ENCODE data around the gene NGB. TPM values are rescaled to one million over a fixed set of nuclear protein-coding genes. Genes with fewer than 3 reads are reported as not detected.

NGB gene, protein sequence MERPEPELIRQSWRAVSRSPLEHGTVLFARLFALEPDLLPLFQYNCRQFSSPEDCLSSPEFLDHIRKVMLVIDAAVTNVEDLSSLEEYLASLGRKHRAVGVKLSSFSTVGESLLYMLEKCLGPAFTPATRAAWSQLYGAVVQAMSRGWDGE
- total RNA-seq, result not detected in 2 replicates

DNA sequence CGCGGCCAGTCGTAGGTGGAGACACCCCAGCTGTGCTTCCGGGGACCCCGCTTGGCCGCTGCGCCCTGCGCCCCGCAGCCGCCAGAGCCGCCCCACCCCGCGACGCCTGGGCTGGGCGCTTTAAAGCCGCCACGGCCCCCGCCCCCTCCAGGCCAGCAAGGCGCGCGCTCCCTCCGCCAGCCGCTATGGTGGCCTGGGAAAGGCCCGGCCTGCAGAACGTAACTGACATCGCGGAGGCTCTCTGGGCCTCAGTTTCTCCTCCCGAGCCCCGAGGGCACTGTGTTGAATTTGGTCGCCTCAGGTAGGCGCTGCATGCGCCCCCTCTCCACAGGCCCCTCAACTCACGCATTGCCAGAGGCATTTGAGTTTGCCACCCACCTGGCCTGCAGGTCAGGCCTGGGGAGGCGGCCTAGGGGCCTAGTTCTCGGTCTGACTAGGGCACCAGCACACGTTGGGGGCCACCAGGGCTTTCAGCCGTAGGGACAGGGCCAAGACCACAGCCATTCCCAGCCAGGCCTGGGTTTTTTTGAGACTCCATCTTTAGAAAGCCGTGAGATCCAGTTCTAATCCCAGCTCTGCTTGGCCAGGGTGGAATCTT is at the start of gene NGB:
NGB (minus strand) TSS at position 94 of the 598 bp plus-strand sequence. CDS start 269 bp downstream, outside the sequence.

DNA sequence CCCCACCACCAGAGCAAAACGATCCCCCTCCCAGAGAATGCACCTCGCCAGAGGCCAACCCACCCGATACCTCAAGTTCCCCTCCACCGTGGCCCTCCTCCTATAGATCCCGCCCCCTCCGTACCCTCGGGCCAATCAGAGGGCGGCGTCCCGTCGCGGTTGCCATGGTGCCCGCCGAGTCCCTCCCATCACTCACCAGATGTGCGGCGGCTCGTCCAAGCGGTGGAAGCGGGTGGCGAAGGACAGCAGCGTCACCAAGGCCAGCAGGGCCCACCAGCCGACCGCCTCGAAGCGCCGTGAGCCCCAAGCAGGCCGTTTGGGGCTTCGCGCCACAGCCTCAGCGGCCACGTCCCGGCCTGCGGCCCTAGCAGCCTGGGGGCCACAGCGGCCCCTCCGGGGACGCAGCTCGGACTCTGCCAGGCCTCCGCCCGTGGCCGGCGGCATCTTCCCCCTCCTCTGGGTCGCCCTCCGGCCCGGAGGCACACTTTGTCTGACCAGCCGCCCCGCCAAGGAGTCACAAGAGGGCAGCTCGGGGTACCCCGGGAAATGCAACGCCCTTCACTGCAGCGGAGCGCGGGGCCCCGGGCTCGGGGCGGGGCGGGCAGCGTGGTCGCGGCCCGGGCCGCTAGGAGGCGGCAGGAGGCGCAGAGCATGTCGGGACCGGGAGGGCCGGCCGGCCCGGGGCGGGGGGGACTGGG is 49.4 kb upstream of the NGB start, which contains the start of gene POMT2:
POMT2 (minus strand) TSS at position 646 of the 698 bp plus-strand sequence; CDS start at position 444, 202 bp downstream.

Other genes with a start within 250 kb of the NGB start
- gene IRF2BPL, start 242.5 kb downstream of the NGB start, total RNA-seq, result 8.3 and 14.8 TPM in 2 replicates
- gene CIPC, start 172.9 kb downstream of the NGB start, total RNA-seq, result 13.3 and 13.4 TPM in 2 replicates
- 0.09 TPM in 1 of 2 replicates, not detected in the other for gene ZDHHC22, start 129.4 kb downstream of the NGB start, total RNA-seq
- gene TMEM63C, start 89.4 kb downstream of the NGB start, total RNA-seq, result 0.72 and 0.75 TPM in 2 replicates
- gene POMT2, start 49.7 kb upstream of the NGB start, total RNA-seq, result 9.4 and 12.5 TPM in 2 replicates
- gene GSTZ1, start 49.8 kb upstream of the NGB start, total RNA-seq, result 9.3 and 18.1 TPM in 2 replicates
- 8.6 and 10.2 TPM in 2 replicates for gene TMED8, start 105.9 kb upstream of the NGB start, total RNA-seq
- gene SAMD15, start 106.2 kb upstream of the NGB start, total RNA-seq, result 0.94 and 2.6 TPM in 2 replicates
- gene NOXRED1, start 152.3 kb upstream of the NGB start, total RNA-seq, result 0.09 TPM in 2 replicates
- 27.8 and 31.0 TPM in 2 replicates for gene VIPAS39, start 186.4 kb upstream of the NGB start, total RNA-seq
- gene AHSA1, start 186.9 kb upstream of the NGB start, total RNA-seq, result 139 and 151 TPM in 2 replicates
- under 0.01 and 0.09 TPM in 2 replicates for gene ISM2, start 227.6 kb upstream of the NGB start, total RNA-seq